Measurements from ENCODE around the gene IFT88. TPM values are rescaled to one million over a fixed set of nuclear protein-coding genes. Genes with fewer than 3 reads are reported as not detected.

Gene IFT88
- total and polyA plus RNA-seq, 9 of the 15 experiments (the other 6 are each of a cell fraction or from before 2014, with no cell fraction given): 8.3 to 13.5 (median 10.0) TPM

GRCh38 chr13:20713751-20714150, 146.8 kb downstream of the IFT88 start:
- Histone ChIP-seq H3K4me3 (no peak overlapping the region), H4K20me1 (replicated peaks; ENCODE audit: control insufficient read depth, insufficient read depth, low read length) (no peaks in the 10 kb centered on the region), H3K9me3 (replicated peaks; ENCODE audit: control insufficient read depth, insufficient read depth, low read depth, low read length) (no peaks in the 10 kb centered on the region), H3K36me3 (ENCODE audit: control insufficient read depth, insufficient read depth, low read length) (no peaks in the 10 kb centered on the region), H2AFZ (ENCODE audit: low read depth, low read length) (peak overlapping the region; percentile 92), H3K9ac (ENCODE audit: insufficient read depth in 1 of 2, low read depth in 2 of 2, low read length in 2 of 2) (no peak overlapping the region), H3K4me1 (replicated peaks in 1 of 2; ENCODE audit: control insufficient read depth in 2 of 2, insufficient read depth in 2 of 2, low read length in 2 of 2) (peaks cover 2 to 9% of the 10 kb centered on the region in 2 experiments; a peak in 4 of 5 replicates), H3K79me2 (ENCODE audit: control insufficient read depth, insufficient read depth, low read length) (no peaks in the 10 kb centered on the region), H3K27me3 (ENCODE audit: control insufficient read depth in 2 of 2, insufficient read depth in 2 of 2, low read length in 2 of 2) (peaks cover 0 to 7% of the 10 kb centered on the region in 2 experiments; a peak in 2 of 5 replicates), H3K9me1 (ENCODE audit: control insufficient read depth, insufficient read depth, low read length) (no peaks in the 10 kb centered on the region), H3K27ac (ENCODE audit: extremely low read depth, low read depth, low read length) (no peak overlapping the region), H3K4me2 (ENCODE audit: insufficient read depth, low read length) (no peak overlapping the region)
- TF ChIP-seq, protein P1, sequence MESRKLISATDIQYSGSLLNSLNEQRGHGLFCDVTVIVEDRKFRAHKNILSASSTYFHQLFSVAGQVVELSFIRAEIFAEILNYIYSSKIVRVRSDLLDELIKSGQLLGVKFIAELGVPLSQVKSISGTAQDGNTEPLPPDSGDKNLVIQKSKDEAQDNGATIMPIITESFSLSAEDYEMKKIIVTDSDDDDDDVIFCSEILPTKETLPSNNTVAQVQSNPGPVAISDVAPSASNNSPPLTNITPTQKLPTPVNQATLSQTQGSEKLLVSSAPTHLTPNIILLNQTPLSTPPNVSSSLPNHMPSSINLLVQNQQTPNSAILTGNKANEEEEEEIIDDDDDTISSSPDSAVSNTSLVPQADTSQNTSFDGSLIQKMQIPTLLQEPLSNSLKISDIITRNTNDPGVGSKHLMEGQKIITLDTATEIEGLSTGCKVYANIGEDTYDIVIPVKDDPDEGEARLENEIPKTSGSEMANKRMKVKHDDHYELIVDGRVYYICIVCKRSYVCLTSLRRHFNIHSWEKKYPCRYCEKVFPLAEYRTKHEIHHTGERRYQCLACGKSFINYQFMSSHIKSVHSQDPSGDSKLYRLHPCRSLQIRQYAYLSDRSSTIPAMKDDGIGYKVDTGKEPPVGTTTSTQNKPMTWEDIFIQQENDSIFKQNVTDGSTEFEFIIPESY (CRISPR knock-in tag; IDR thresholded peaks at IDR 0.05): peak; percentile 83
- no peak for TF ChIP-seq ARHGAP35 (IDR thresholded peaks at IDR 0.05; ENCODE audit: partially characterized antibody)
- 37% methylated on average over 10 of the region's 11 CpGs for WGBS (ENCODE audit: insufficient coverage, low coverage, missing lambda C conversion rate)
- BruUV-seq (replicated peaks): no TSS peak
- ChIA-PET POLR2A (interaction anchor here (1.2 kb wide), 1 partner anchor 11 kb away, joined by 4 read pairs; the partner anchor contains the start of gene IL17D), CTCF (ENCODE audit: low intra/inter-chr PET ratio) (no interaction called here)
- DNase-seq (ENCODE audit: extremely low read depth in 1 of 4, low spot score in 3 of 4) (no peak), FAIRE-seq (no peak), ATAC-seq (no peak)
- in situ Hi-C loops (cut with MboI) (loop anchor here (10.0 kb wide), 1 partner anchor 211 kb away; no protein-coding TSS in a partner anchor), intact Hi-C loops (cut with micrococcal nuclease) (loop anchor here (2.0 to 5.0 kb wide), 3 partner anchors 59 to 211 kb away; partner anchors contain the start of gene EEF1AKMT1)

DNA sequence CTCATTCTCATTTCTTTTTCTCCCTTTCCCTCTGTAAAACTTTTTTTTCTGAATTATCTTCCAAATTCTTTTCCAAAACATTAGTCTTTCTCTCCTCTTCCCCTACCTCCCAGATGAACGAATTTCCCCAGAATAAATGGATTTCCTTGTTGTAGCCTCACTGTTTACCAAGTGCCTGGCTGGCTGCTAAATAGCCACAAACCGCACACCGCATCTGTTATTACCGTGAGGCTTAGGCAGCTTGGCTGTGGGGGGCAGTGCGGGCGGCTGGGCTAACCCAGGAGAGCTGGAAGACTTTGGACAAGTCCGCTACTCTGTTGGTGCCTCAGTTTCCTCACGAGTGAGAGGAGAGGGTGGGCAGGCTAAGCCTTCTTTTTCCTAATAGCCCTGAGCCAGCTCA, 147.2 kb downstream of the IFT88 start:
- no peak overlapping the region for H3K9ac ChIP-seq (ENCODE audit: insufficient read depth in 1 of 2, low read depth in 2 of 2, low read length in 2 of 2)
- CTCF ChIA-PET (ENCODE audit: low intra/inter-chr PET ratio): no interaction called here
- in situ Hi-C loops (cut with MboI): loop anchor here (10.0 kb wide), 1 partner anchor 211 kb away; no protein-coding TSS in a partner anchor
- no peak for DNase-seq (ENCODE audit: extremely low read depth in 1 of 4, low spot score in 3 of 4)
- H3K4me1 ChIP-seq (replicated peaks in 1 of 2; ENCODE audit: control insufficient read depth in 2 of 2, insufficient read depth in 2 of 2, low read length in 2 of 2): peaks cover 2 to 13% of the 10 kb centered on the region in 2 experiments; a peak in 4 of 5 replicates
- WGBS (ENCODE audit: insufficient coverage, low coverage, missing lambda C conversion rate): 41% methylated on average over 7 of the region's 8 CpGs
- POLR2A ChIA-PET: interaction anchor here (1.2 kb wide), 1 partner anchor 11 kb away, joined by 4 read pairs; the partner anchor contains the start of gene IL17D
- peaks cover 0 to 12% of the 10 kb centered on the region in 2 experiments; a peak in 2 of 5 replicates for H3K27me3 ChIP-seq (ENCODE audit: control insufficient read depth in 2 of 2, insufficient read depth in 2 of 2, low read length in 2 of 2)
- H3K79me2 ChIP-seq (ENCODE audit: control insufficient read depth, insufficient read depth, low read length): no peaks in the 10 kb centered on the region
- no peak overlapping the region for H3K4me2 ChIP-seq (ENCODE audit: insufficient read depth, low read length)
- no peaks in the 10 kb centered on the region for H4K20me1 ChIP-seq (replicated peaks; ENCODE audit: control insufficient read depth, insufficient read depth, low read length)
- H3K9me3 ChIP-seq (replicated peaks; ENCODE audit: control insufficient read depth, insufficient read depth, low read depth, low read length): no peaks in the 10 kb centered on the region
- H3K36me3 ChIP-seq (ENCODE audit: control insufficient read depth, insufficient read depth, low read length): no peaks in the 10 kb centered on the region
- no peak overlapping the region for H3K4me3 ChIP-seq
- BruUV-seq (replicated peaks): no TSS peak
- H2AFZ ChIP-seq (ENCODE audit: low read depth, low read length): no peak overlapping the region; the same call in 1 of the 2 replicates
- H3K27ac ChIP-seq (ENCODE audit: extremely low read depth, low read depth, low read length): no peak overlapping the region
- ATAC-seq: no peak
- no peaks in the 10 kb centered on the region for H3K9me1 ChIP-seq (ENCODE audit: control insufficient read depth, insufficient read depth, low read length)
- intact Hi-C loops (cut with micrococcal nuclease): loop anchor here (5.0 kb wide), 1 partner anchor 58 kb away; the partner anchor contains the start of gene EEF1AKMT1
- no peak for FAIRE-seq
- TF ChIP-seq CREM (IDR thresholded peaks at IDR 0.05; ENCODE audit: low read depth): no peak

Data from K562 (cell line).